Activated CD4-positive, alpha-beta T cell treated with anti-CD3 and anti-CD28 coated beads, Interleukin-2, amount 50 U/mL, for 4 hours (primary cell): Measurements from ENCODE around the gene PHF10.

Experiments used
- DNase-seq, 2 experiments: peaks; one replicate each; pipeline ENCODE4 v3.0.0-alpha.2; 2020

The PHF10 gene

GRCh38 chr6:169669889-169670288 lies 54.4 kb downstream of the PHF10 start:
- DNase-seq: no peak

- no peak for DNase-seq
Observed at GRCh38 chr6:169669147-169669546, 55.2 kb downstream of the PHF10 start.

GRCh38 chr6:169668203-169668847 lies 56.0 kb downstream of the PHF10 start:
- no peak for DNase-seq

GRCh38 chr6:169667716-169668115 lies 56.6 kb downstream of the PHF10 start:
- no peak for DNase-seq

GRCh38 chr6:169666441-169666840 lies 57.9 kb downstream of the PHF10 start:
- no peak for DNase-seq

- no peak for DNase-seq
Observed at GRCh38 chr6:169665289-169665688, 59.0 kb downstream of the PHF10 start.

- DNase-seq: no peak
Observed at GRCh38 chr6:169664227-169664626, 60.1 kb downstream of the PHF10 start.

GRCh38 chr6:169663468-169663867 lies 60.8 kb downstream of the PHF10 start:
- no peak for DNase-seq

GRCh38 chr6:169661391-169661756 lies 62.9 kb downstream of the PHF10 start:
- no peak for DNase-seq

- DNase-seq: no peak
Observed at GRCh38 chr6:169660751-169661390, 63.4 kb downstream of the PHF10 start.

- DNase-seq: no peak
Observed at GRCh38 chr6:169659820-169660610, 64.3 kb downstream of the PHF10 start.

GRCh38 chr6:169657284-169657610 lies 67.1 kb downstream of the PHF10 start:
- no peak for DNase-seq

- DNase-seq: no peak
Observed at GRCh38 chr6:169656546-169657283, 67.6 kb downstream of the PHF10 start.

GRCh38 chr6:169654598-169655391 lies 69.5 kb downstream of the PHF10 start:
- peak; percentile 61 to 69 for DNase-seq
